Ovary (tissue), 3 donors: ENCODE measurements around the gene UNC5CL.

Experiments used
- CTCF ChIP-seq, 3 donors: fragments of 450-650 bp in 2 of 3; fragments of 200-600 bp in 1 of 3; IDR thresholded peaks; one replicate each; pipeline versions ENCODE4 v1.5.1 to v1.8.0; 2016 to 2022; ENCODE audit warnings: antibody characterized with exemption in 3 of 3, mild to moderate bottlenecking in 1 of 3
- EP300 ChIP-seq: sonication (generic); formaldehyde crosslinking; IDR thresholded peaks from one replicate; pipeline ENCODE4 v1.6.1; 2017; ENCODE audit warnings: antibody characterized with exemption
- donor health status: DM: no; HTN: no; CAD: no.

DNA sequence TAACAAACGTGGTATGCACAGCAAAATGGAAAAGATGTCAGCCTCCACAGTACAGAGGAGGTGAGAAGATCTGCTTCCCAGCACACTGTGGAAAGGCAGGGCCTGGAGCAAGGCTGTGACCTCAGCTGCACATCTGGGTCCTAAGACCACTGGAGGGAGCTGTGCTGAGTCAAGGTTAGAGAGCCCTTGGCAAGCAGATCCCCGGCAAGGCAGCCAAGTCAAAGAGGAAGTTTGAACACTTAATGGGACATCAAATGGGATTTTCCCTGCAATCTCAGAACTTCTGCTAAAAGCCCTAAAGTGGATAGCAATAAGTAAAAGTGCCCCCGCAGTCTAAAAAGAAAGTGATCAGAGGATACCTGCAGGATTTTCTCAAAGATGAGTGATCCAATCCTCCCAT, 39.5 kb downstream of the UNC5CL start:
- peak; percentile 19 to 38 (median 31) for TF ChIP-seq CTCF (IDR thresholded peaks at IDR 0.05)
- TF ChIP-seq EP300, result no peak
